HEK293 (cell line): Measurements from ENCODE around the gene PAF1.

Experiments used
- CTCF ChIA-PET: fragments of 350-600 bp; formaldehyde crosslinking; extraction: SDS; loops from one replicate; lab custom pipeline; 2021; ENCODE audit warnings: antibody characterized with exemption; lab: Yijun Ruan, JAX
- POLR2A ChIA-PET: fragments of 300-600 bp; formaldehyde crosslinking; extraction: SDS; loops from one replicate; lab custom pipeline; 2020; ENCODE audit warnings: antibody characterized with exemption, inconsistent platforms; lab: Yijun Ruan, JAX
- H3K27ac ChIP-seq: fragments of 200-500 bp; sonication (Bioruptor generic); 2 replicates; pipeline ENCODE4 v1.5.1; 2014; ENCODE audit warnings: low read depth, low read length, control low read depth, inconsistent platforms; ENCODE audit errors: extremely low read depth
- H3K36me3 ChIP-seq, 2 experiments: fragments of 200-500 bp in 1 of 2; sonication (Bioruptor generic) in 1 of 2; 1 replicate in 1 of 2; 2 replicates in 1 of 2; pipeline ENCODE4 v1.5.1; 2014 to 2017; ENCODE audit warnings: inconsistent platforms in 2 of 2, low read length in 2 of 2; ENCODE audit not compliant: control insufficient read depth in 2 of 2, insufficient read depth in 1 of 2
- H3K4me1 ChIP-seq: fragments of 200-500 bp; sonication (Bioruptor generic); 2 replicates; pipeline ENCODE4 v1.5.1; 2014; ENCODE audit warnings: mild to moderate bottlenecking, low read length, inconsistent platforms; ENCODE audit not compliant: control insufficient read depth, insufficient read depth
- H3K4me3 ChIP-seq: 2 replicates; pipeline ENCODE4 v1.5.1; 2011; ENCODE audit warnings: low read depth, mild to moderate bottlenecking, control low read depth, low read length, moderate library complexity
- H3K9me3 ChIP-seq: fragments of 200-500 bp; sonication (Bioruptor generic); 2 replicates; pipeline ENCODE4 v1.5.1; 2014; ENCODE audit warnings: low read depth, low read length, inconsistent platforms; ENCODE audit not compliant: control insufficient read depth, insufficient read depth
- KLF1 ChIP-seq: fragments of 450-650 bp; formaldehyde crosslinking; IDR thresholded peaks from 2 replicates; pipeline ENCODE4 v1.5.1; 2016; ENCODE audit warnings: missing biosample characterization, missing genetic modification characterization
- KLF9 ChIP-seq: fragments of 450-650 bp; formaldehyde crosslinking; IDR thresholded peaks from 2 replicates; pipeline ENCODE4 v1.5.1; 2016; ENCODE audit warnings: missing biosample characterization, missing genetic modification characterization, low read depth
- PRDM1 ChIP-seq: fragments of 450-650 bp; formaldehyde crosslinking; IDR thresholded peaks from 2 replicates; pipeline ENCODE4; 2016; ENCODE audit warnings: missing biosample characterization, missing genetic modification characterization
- SP2 ChIP-seq: fragments of 450-650 bp; formaldehyde crosslinking; IDR thresholded peaks from 2 replicates; pipeline ENCODE4 v1.5.1; 2016; ENCODE audit warnings: missing biosample characterization, missing genetic modification characterization
- WT1 ChIP-seq: fragments of 450-650 bp; formaldehyde crosslinking; IDR thresholded peaks from 2 replicates; pipeline ENCODE4 v1.5.1; 2016; ENCODE audit warnings: missing biosample characterization, missing genetic modification characterization
- YY2 ChIP-seq: fragments of 450-650 bp; formaldehyde crosslinking; IDR thresholded peaks from 2 replicates; pipeline ENCODE4 v1.5.1; 2016; ENCODE audit warnings: missing biosample characterization, missing genetic modification characterization
- ZBTB48 ChIP-seq: fragments of 450-650 bp; formaldehyde crosslinking; IDR thresholded peaks from 2 replicates; pipeline ENCODE4 v1.5.1; 2016; ENCODE audit warnings: missing biosample characterization, missing genetic modification characterization
- ZFHX2 ChIP-seq: fragments of 450-650 bp; formaldehyde crosslinking; conservative IDR thresholded peaks from 2 replicates; pipeline ENCODE4 v1.5.1; 2016; ENCODE audit warnings: missing biosample characterization, missing genetic modification characterization
- ZIC2 ChIP-seq: fragments of 450-650 bp; formaldehyde crosslinking; IDR thresholded peaks from 2 replicates; pipeline ENCODE4 v1.5.1; 2016; ENCODE audit warnings: missing biosample characterization, missing genetic modification characterization
- ZNF155 ChIP-seq: fragments of 450-650 bp; formaldehyde crosslinking; IDR thresholded peaks from 2 replicates; pipeline ENCODE4 v1.5.1; 2016; ENCODE audit warnings: missing biosample characterization, missing genetic modification characterization
- ZNF157 ChIP-seq: fragments of 450-650 bp; formaldehyde crosslinking; IDR thresholded peaks from 2 replicates; pipeline ENCODE4 v1.5.1; 2016; ENCODE audit warnings: missing biosample characterization, missing genetic modification characterization
- ZNF184 ChIP-seq: fragments of 450-650 bp; IDR thresholded peaks from 2 replicates; pipeline ENCODE4 v1.5.1; 2018; ENCODE audit warnings: missing biosample characterization, mild to moderate bottlenecking, missing genetic modification characterization
- ZNF211 ChIP-seq: fragments of 450-650 bp; formaldehyde crosslinking; IDR thresholded peaks from 2 replicates; pipeline ENCODE4 v1.5.1; 2016; ENCODE audit warnings: low read depth, missing biosample characterization, missing genetic modification characterization
- ZNF266 ChIP-seq: fragments of 450-650 bp; formaldehyde crosslinking; IDR thresholded peaks from 2 replicates; pipeline ENCODE4 v1.5.1; 2016; ENCODE audit warnings: missing biosample characterization, missing genetic modification characterization, low read depth
- ZNF350 ChIP-seq: fragments of 450-650 bp; formaldehyde crosslinking; IDR thresholded peaks from 2 replicates; pipeline ENCODE4 v1.5.0; 2017; ENCODE audit warnings: missing biosample characterization, mild to moderate bottlenecking, missing genetic modification characterization
- ZNF398 ChIP-seq: fragments of 450-650 bp; formaldehyde crosslinking; IDR thresholded peaks from 2 replicates; pipeline ENCODE4 v1.5.1; 2017; ENCODE audit warnings: missing biosample characterization, missing genetic modification characterization
- ZNF404 ChIP-seq: fragments of 450-650 bp; formaldehyde crosslinking; IDR thresholded peaks from 2 replicates; pipeline ENCODE4 v1.5.1; 2017; ENCODE audit warnings: missing biosample characterization, missing genetic modification characterization
- ZNF423 ChIP-seq: fragments of 450-650 bp; formaldehyde crosslinking; IDR thresholded peaks from 2 replicates; pipeline ENCODE4 v1.5.1; 2016; ENCODE audit warnings: missing biosample characterization, missing genetic modification characterization
- ZNF501 ChIP-seq: fragments of 450-650 bp; formaldehyde crosslinking; IDR thresholded peaks from 2 replicates; pipeline ENCODE4 v1.5.1; 2016; ENCODE audit warnings: missing biosample characterization, missing genetic modification characterization
- ZNF521 ChIP-seq: fragments of 450-650 bp; formaldehyde crosslinking; IDR thresholded peaks from 2 replicates; pipeline ENCODE4 v1.5.1; 2017; ENCODE audit warnings: missing biosample characterization, mild to moderate bottlenecking, missing genetic modification characterization
- ZNF529 ChIP-seq: fragments of 450-650 bp; formaldehyde crosslinking; IDR thresholded peaks from 2 replicates; pipeline ENCODE4 v1.5.1; 2017; ENCODE audit warnings: missing genetic modification characterization, missing biosample characterization; ENCODE audit not compliant: insufficient replicate concordance
- ZNF558 ChIP-seq: fragments of 450-650 bp; formaldehyde crosslinking; IDR thresholded peaks from 2 replicates; pipeline ENCODE4 v1.5.1; 2016; ENCODE audit warnings: missing biosample characterization, missing genetic modification characterization
- ZNF580 ChIP-seq: fragments of 450-650 bp; formaldehyde crosslinking; IDR thresholded peaks from 2 replicates; pipeline ENCODE4 v1.5.1; 2016; ENCODE audit warnings: missing biosample characterization, missing genetic modification characterization
- ZNF623 ChIP-seq: fragments of 450-650 bp; formaldehyde crosslinking; IDR thresholded peaks from 2 replicates; pipeline ENCODE4 v1.5.1; 2016; ENCODE audit warnings: missing biosample characterization, missing genetic modification characterization
- ZNF677 ChIP-seq: fragments of 450-650 bp; IDR thresholded peaks from 2 replicates; pipeline ENCODE4 v1.5.0; 2018; ENCODE audit warnings: missing biosample characterization, mild to moderate bottlenecking, missing genetic modification characterization, moderate library complexity
- ZNF701 ChIP-seq: fragments of 450-650 bp; formaldehyde crosslinking; IDR thresholded peaks from 2 replicates; pipeline ENCODE4 v1.5.1; 2016; ENCODE audit warnings: missing biosample characterization, missing genetic modification characterization
- ZNF76 ChIP-seq: fragments of 450-650 bp; formaldehyde crosslinking; IDR thresholded peaks from 2 replicates; pipeline ENCODE4; 2016; ENCODE audit warnings: low read depth, missing biosample characterization, missing genetic modification characterization, borderline replicate concordance
- ZSCAN23 ChIP-seq: fragments of 450-650 bp; formaldehyde crosslinking; IDR thresholded peaks from 2 replicates; pipeline ENCODE4 v1.5.1; 2016; ENCODE audit warnings: missing biosample characterization, missing genetic modification characterization
- TF ChIP-seq, protein P1 (sequence below): fragments of 450-650 bp; formaldehyde crosslinking; IDR thresholded peaks from 2 replicates; pipeline ENCODE4 v1.5.1; 2016; ENCODE audit warnings: missing biosample characterization, missing genetic modification characterization
- TF ChIP-seq, protein P2 (sequence below): fragments of 450-650 bp; formaldehyde crosslinking; IDR thresholded peaks from 2 replicates; pipeline ENCODE4 v1.5.1; 2017; ENCODE audit warnings: missing biosample characterization, missing genetic modification characterization
- TF ChIP-seq, protein P3 (sequence below): fragments of 450-650 bp; formaldehyde crosslinking; IDR thresholded peaks from 2 replicates; pipeline ENCODE4 v1.5.1; 2016; ENCODE audit warnings: missing biosample characterization, missing genetic modification characterization

PAF1 gene

DNA sequence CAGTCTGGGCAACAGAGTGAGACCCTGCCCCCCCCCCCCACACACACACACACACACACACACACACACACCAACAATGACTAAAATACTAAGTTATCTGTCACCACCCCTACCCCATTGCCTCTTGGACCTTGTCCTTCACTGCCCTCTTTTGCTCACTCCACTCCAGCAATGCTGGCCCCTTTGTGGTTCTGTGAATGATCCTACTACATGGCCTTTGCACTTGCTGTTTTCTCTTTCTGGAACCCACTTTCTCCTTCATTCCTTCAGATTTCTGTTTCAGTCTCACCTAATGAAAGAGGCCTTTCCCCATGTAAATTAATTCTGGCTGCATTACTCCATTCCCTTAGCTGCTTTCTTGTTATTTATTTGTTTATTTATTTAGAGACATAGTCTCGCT, 51.2 kb downstream of the PAF1 start:
- POLR2A ChIA-PET = interaction anchor here (0.7 to 1.7 kb wide), 3 partner anchors 23 to 51 kb away, joined by 3 read pairs; partner anchors contain the start of genes MED29 and PAF1
- peaks cover 6 to 13% of the 10 kb centered on the region in 2 experiments; a peak in 2 of 3 replicates for H3K36me3 ChIP-seq
- CTCF ChIA-PET = interaction anchor here (0.9 to 3.5 kb wide), 4 partner anchors 8 to 217 kb away, joined by 3 to 14 read pairs (median 4); no protein-coding TSS in a partner anchor
- H3K4me1 ChIP-seq = peaks cover 19% of the 10 kb centered on the region
- H3K9me3 ChIP-seq = no peaks in the 10 kb centered on the region
- H3K27ac ChIP-seq = no peak overlapping the region
- H3K4me3 ChIP-seq = no peak overlapping the region
- TF ChIP-seq ZNF701 (tag by site-specific recombination) = no peak
- no peak for TF ChIP-seq ZNF580 (tag by site-specific recombination)
- peak; percentile 62 for TF ChIP-seq ZNF623 (tag by site-specific recombination)
- no peak for TF ChIP-seq ZNF558 (tag by site-specific recombination)
- TF ChIP-seq ZNF157 (tag by site-specific recombination) = no peak
- TF ChIP-seq ZNF350 (tag by site-specific recombination) = no peak
- TF ChIP-seq KLF1 = no peak
- TF ChIP-seq ZIC2 (tag by site-specific recombination) = no peak
- TF ChIP-seq, protein P1, sequence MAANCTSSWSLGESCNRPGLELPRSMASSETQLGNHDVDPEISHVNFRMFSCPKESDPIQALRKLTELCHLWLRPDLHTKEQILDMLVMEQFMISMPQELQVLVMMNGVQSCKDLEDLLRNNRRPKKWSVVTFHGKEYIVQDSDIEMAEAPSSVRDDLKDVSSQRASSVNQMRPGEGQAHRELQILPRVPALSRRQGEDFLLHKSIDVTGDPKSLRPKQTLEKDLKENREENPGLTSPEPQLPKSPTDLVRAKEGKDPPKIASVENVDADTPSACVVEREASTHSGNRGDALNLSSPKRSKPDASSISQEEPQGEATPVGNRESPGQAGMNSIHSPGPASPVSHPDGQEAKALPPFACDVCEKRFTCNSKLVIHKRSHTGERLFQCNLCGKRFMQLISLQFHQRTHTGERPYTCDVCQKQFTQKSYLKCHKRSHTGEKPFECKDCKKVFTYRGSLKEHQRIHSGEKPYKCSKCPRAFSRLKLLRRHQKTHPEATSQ (tag by site-specific recombination) = no peak
- TF ChIP-seq ZNF76 (tag by site-specific recombination) = no peak
- no peak for TF ChIP-seq ZNF266 (tag by site-specific recombination)
- TF ChIP-seq ZNF423 (tag by site-specific recombination) = no peak
- no peak for TF ChIP-seq WT1 (tag by site-specific recombination)
- TF ChIP-seq ZNF404 (tag by site-specific recombination) = no peak
- peak; percentile 98 for TF ChIP-seq PRDM1
- TF ChIP-seq, protein P2, sequence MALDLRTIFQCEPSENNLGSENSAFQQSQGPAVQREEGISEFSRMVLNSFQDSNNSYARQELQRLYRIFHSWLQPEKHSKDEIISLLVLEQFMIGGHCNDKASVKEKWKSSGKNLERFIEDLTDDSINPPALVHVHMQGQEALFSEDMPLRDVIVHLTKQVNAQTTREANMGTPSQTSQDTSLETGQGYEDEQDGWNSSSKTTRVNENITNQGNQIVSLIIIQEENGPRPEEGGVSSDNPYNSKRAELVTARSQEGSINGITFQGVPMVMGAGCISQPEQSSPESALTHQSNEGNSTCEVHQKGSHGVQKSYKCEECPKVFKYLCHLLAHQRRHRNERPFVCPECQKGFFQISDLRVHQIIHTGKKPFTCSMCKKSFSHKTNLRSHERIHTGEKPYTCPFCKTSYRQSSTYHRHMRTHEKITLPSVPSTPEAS (tag by site-specific recombination) = 0 out of 2 replicates have a peak, but pooled peaks have one; percentile 50
- no peak for TF ChIP-seq ZNF677 (tag by site-specific recombination)
- no peak for TF ChIP-seq ZFHX2 (tag by site-specific recombination)
- TF ChIP-seq ZNF501 (tag by site-specific recombination) = no peak
- no peak for TF ChIP-seq ZSCAN23 (tag by site-specific recombination)
- TF ChIP-seq, protein P3, sequence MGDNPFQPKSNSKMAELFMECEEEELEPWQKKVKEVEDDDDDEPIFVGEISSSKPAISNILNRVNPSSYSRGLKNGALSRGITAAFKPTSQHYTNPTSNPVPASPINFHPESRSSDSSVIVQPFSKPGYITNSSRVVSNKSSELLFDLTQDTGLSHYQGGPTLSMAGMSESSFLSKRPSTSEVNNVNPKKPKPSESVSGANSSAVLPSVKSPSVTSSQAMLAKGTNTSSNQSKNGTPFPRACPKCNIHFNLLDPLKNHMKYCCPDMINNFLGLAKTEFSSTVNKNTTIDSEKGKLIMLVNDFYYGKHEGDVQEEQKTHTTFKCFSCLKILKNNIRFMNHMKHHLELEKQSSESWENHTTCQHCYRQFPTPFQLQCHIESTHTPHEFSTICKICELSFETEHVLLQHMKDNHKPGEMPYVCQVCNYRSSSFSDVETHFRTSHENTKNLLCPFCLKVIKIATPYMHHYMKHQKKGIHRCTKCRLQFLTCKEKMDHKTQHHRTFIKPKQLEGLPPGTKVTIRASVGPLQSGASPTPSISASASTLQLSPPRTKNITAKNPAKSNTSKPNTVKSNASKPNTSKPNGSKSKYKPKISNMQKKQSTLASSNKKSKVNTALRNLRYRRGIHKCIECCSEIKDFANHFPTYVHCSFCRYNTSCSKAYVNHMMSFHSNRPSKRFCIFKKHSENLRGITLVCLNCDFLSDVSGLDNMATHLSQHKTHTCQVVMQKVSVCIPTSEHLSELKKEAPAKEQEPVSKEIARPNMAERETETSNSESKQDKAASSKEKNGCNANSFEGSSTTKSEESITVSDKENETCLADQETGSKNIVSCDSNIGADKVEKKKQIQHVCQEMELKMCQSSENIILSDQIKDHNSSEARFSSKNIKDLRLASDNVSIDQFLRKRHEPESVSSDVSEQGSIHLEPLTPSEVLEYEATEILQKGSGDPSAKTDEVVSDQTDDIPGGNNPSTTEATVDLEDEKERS (tag by site-specific recombination) = no peak
- no peak for TF ChIP-seq ZNF398 (tag by site-specific recombination)
- TF ChIP-seq KLF9 (tag by site-specific recombination) = no peak
- no peak for TF ChIP-seq ZNF211
- TF ChIP-seq YY2 (tag by site-specific recombination) = no peak
- TF ChIP-seq ZNF521 (tag by site-specific recombination) = no peak
- TF ChIP-seq ZNF184 (tag by site-specific recombination) = no peak
- TF ChIP-seq ZBTB48 = no peak
- no peak for TF ChIP-seq ZNF529 (tag by site-specific recombination)
- no peak for TF ChIP-seq SP2 (tag by site-specific recombination)
- TF ChIP-seq ZNF155 (tag by site-specific recombination) = no peak
